PFSK-1 (cell line): ENCODE measurements around the gene ARSJ.
A peak's percentile ranks its signal among the peaks of the same experiment; 100 is the strongest.

Experiments
- FOXP2 ChIP-seq: optimal IDR thresholded peaks from 2 replicates; pipeline ENCODE3; 2011; ENCODE audit warnings: borderline replicate concordance, control low read depth, inconsistent platforms; ENCODE audit not compliant: insufficient read depth; ENCODE audit errors: extremely low read length, extremely low read depth
- POLR2AphosphoS5 ChIP-seq: IDR thresholded peaks from 2 replicates; pipeline ENCODE4 v1.6.1; 2012; ENCODE audit warnings: low read depth, mild to moderate bottlenecking, control low read depth, low read length, moderate library complexity
- SIN3A ChIP-seq: IDR thresholded peaks from 2 replicates; pipeline ENCODE4 v1.6.1; 2012; ENCODE audit warnings: mild to moderate bottlenecking, low read length, moderate library complexity, borderline replicate concordance; ENCODE audit not compliant: insufficient read depth
- TAF1 ChIP-seq: IDR thresholded peaks from 2 replicates; pipeline ENCODE4 v1.6.1; 2012; ENCODE audit warnings: low read length, control low read depth, borderline replicate concordance; ENCODE audit not compliant: insufficient read depth
- TF ChIP-seq, protein P1 (sequence below), 2 experiments: IDR thresholded peaks; 2 replicates each; pipeline versions ENCODE4 v1.6.1 to v1.8.0; 2011 to 2012; ENCODE audit warnings: low read depth in 2 of 2, low read length in 2 of 2, control low read depth in 1 of 2, inconsistent platforms in 1 of 2, mild to moderate bottlenecking in 1 of 2, moderate library complexity in 1 of 2; ENCODE audit not compliant: insufficient read depth in 1 of 2

ARSJ gene

DNA sequence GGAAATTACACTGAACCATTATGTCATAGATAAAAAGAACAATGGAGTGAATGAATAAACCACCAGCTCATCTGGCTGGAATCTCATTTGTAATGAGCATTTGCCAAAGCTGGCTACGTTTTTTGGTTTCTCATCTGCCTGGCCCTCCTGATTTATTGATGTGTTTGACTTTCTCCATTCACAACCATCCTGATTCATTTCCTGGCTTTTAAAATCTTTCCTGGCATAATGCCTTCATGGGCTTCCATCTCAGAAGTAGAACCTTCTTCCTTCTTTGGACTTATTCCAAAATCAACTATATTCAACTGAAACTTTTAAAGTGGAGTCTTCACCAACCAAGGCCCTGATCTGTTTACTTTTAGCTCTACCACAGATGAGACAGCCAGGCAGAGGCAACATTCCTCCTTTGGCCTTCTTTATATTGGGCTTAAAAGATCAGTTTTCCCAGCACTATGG lies 36.0 kb upstream of the ARSJ start:
- TF ChIP-seq, protein P1, sequence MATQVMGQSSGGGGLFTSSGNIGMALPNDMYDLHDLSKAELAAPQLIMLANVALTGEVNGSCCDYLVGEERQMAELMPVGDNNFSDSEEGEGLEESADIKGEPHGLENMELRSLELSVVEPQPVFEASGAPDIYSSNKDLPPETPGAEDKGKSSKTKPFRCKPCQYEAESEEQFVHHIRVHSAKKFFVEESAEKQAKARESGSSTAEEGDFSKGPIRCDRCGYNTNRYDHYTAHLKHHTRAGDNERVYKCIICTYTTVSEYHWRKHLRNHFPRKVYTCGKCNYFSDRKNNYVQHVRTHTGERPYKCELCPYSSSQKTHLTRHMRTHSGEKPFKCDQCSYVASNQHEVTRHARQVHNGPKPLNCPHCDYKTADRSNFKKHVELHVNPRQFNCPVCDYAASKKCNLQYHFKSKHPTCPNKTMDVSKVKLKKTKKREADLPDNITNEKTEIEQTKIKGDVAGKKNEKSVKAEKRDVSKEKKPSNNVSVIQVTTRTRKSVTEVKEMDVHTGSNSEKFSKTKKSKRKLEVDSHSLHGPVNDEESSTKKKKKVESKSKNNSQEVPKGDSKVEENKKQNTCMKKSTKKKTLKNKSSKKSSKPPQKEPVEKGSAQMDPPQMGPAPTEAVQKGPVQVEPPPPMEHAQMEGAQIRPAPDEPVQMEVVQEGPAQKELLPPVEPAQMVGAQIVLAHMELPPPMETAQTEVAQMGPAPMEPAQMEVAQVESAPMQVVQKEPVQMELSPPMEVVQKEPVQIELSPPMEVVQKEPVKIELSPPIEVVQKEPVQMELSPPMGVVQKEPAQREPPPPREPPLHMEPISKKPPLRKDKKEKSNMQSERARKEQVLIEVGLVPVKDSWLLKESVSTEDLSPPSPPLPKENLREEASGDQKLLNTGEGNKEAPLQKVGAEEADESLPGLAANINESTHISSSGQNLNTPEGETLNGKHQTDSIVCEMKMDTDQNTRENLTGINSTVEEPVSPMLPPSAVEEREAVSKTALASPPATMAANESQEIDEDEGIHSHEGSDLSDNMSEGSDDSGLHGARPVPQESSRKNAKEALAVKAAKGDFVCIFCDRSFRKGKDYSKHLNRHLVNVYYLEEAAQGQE (IDR thresholded peaks at IDR 0.05; ENCODE audit: insufficient read depth in 1 of 2, low read depth in 2 of 2, low read length in 2 of 2): no peak
- TF ChIP-seq POLR2AphosphoS5 (peak; percentile 48; the same call in 1 of the 2 replicates), SIN3A (0 out of 2 replicates have a peak, but pooled peaks have one; percentile 37)

DNA sequence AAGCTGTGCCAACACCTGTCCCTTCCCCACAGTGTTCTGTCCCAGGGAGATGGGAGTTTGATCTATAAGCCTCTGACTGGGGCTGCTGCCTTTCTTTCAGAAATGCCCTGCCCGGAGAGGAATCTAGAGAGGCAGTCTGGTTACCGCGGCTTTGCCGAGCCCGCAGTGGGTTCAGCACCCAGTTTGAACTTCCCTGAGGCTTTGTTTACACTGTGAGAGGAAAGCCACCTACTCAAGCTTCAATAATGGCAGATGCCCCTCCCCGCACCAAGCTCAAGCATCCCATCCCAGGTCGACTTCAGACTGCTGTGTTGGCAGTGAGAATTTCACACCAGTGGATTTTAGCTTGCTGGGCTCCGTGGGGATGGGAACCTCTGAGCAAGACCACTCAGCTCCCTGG lies 33.3 kb upstream of the ARSJ start:
- TF ChIP-seq POLR2AphosphoS5: no peak
- TF ChIP-seq TAF1: no peak
- no peak for TF ChIP-seq SIN3A
- TF ChIP-seq, protein P1 (IDR thresholded peaks at IDR 0.05; ENCODE audit: insufficient read depth in 1 of 2, low read depth in 2 of 2, low read length in 2 of 2): no peak

DNA sequence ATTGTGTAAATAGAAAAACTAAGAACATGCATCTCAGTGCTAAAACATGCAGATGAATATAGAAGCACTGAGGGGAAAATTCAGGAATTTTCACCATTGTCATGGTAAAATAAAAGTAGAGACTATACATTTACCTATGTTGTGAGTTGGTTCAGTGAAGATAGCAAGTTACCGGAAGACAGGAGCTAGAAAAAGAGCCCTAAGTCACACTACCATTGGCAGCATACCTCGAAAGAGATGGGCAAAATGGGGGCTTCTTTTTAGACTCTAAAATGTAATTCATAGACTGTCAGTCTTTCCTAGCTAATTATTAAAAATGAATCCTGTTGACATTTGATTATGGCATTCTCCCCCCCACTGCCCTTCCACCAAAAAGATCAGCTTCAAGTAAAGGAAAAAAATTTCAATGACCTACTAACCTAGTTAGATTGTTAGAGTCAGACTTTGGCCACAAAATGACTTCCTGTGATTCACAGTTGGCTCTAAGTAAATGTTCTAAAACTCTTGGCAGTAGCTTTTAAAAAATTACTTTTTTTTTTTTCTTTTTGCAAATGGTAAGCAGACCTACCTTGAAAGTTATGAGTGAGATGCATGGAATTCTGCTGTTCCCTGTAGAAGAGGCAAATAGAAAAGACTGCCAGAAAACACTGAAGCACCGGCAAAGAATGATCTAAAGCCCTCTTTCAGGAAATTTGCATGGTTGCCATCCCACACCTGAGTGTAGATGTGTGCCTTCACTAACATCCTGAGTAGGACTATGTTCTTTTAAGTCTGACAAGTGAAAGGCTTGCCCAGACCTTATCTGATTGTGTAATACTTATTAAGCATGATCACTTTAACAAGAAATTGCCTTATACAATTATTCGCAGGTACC lies 26.4 kb upstream of the ARSJ start:
- TF ChIP-seq SIN3A: no peak
- no peak for TF ChIP-seq POLR2AphosphoS5
- TF ChIP-seq, protein P1 (IDR thresholded peaks at IDR 0.05; ENCODE audit: insufficient read depth in 1 of 2, low read depth in 2 of 2, low read length in 2 of 2): no peak
- TF ChIP-seq FOXP2: no peak
- no peak for TF ChIP-seq TAF1

DNA sequence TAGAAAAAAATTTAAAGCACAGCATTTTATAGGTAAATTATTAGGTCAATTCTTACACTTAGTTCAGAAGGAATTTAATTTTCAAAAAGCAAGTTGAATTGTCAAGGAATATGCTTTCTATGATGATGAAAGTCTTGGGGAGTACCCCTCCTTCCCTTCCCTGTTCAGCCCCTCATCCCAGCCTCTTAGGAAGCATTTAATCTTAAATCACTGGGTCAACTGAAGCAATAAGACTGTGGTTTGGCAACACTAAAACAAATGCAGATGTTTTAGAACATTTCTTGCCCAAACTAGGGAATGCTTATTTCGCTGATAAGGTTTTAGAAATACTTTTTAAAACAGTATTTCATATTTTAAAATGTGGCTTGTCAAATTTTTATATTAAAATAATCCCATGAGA lies 19.1 kb upstream of the ARSJ start:
- TF ChIP-seq FOXP2 (no peak), POLR2AphosphoS5 (no peak), SIN3A (no peak), TAF1 (no peak)
- TF ChIP-seq, protein P1 (IDR thresholded peaks at IDR 0.05; ENCODE audit: insufficient read depth in 1 of 2, low read depth in 2 of 2, low read length in 2 of 2): no peak
